ENCODE results near the gene ARSK.

The ARSK gene, protein sequence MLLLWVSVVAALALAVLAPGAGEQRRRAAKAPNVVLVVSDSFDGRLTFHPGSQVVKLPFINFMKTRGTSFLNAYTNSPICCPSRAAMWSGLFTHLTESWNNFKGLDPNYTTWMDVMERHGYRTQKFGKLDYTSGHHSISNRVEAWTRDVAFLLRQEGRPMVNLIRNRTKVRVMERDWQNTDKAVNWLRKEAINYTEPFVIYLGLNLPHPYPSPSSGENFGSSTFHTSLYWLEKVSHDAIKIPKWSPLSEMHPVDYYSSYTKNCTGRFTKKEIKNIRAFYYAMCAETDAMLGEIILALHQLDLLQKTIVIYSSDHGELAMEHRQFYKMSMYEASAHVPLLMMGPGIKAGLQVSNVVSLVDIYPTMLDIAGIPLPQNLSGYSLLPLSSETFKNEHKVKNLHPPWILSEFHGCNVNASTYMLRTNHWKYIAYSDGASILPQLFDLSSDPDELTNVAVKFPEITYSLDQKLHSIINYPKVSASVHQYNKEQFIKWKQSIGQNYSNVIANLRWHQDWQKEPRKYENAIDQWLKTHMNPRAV

DNA sequence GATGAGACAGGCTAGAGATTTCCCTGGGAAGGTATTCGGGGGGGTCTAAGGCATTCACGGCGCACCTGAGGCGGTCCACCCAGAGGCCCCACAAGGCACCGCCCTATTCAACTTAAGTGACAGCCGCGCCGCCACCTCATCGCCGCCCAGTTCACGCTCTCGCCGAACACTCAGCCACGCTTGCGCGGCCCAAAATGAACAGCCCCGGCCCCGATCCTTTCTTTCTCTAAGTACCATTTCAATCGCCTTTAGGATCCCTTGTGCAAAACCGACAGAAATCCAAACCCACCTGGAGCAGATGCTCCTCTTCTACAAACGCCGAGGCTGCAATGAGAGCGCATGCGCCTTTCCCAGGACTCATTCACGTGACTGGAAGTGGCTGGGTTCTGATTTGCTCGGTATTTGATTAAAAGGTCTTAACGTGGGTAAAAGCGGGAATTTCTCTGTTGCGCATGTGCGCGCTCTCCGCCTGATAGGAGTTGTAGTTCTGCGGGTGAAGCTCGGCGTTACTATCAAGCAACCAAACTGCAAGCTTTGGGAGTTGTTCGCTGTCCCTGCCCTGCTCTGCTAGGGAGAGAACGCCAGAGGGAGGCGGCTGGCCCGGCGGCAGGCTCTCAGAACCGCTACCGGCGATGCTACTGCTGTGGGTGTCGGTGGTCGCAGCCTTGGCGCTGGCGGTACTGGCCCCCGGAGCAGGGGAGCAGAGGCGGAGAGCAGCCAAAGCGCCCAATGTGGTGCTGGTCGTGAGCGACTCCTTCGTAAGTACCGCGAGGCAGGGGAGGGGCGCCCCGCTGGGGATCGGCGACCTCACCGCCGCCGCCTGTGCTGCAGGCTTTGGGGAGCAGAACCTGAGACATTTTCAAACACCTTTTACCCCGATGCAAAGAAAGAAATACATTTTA, at the start of gene ARSK, which contains the start of gene SKIC3:
Gene ARSK (plus strand): TSS at position 455 of the 902 bp plus-strand sequence. CDS start 178 bp downstream, at position 633.
Gene SKIC3 (minus strand): TSS at position 331 of the 902 bp plus-strand sequence. CDS start 7,827 bp downstream, outside the sequence.
- DNase-seq (ENCODE audit: low read depth), result peak; percentile 94

DNA sequence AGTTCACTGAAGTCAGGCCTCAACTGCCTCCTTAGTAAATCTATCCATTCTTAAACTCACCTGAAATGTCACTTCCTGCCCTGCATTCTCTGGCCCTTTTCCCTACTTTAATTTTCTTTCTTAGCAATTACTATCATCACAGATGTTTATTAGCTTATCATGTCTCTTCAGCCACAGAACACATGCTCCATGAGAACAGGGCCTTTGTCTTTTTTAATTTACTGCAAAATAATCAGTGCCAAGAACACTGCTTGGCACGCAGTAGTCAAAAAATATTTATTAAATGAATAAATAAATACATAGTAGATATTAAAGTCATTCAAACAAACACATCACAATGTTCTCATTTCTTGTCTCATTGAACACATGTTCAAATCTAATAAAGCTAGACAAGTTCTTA, 46.4 kb upstream of the ARSK start:
- no peak for DNase-seq (ENCODE audit: low read depth)

DNA sequence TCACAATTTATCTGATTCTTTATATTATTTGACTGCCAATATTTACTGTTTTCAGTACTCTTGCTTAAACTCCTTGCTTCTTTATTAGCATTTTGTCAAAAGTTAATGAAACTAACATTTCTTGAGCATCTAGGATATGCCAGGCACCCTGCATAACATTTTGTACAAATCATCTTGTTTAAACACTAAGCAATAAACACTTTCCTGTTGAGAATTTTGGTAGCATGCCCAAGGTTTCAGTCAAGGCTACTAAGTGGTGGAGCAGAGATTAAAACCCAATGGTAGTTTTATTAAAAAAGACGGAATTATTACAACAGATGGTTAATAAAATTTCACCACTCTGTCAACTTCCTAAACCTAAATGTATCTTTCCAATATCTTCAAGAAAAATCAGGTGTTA, 43.3 kb upstream of the ARSK start:
- no peak for DNase-seq (ENCODE audit: low read depth)

DNA sequence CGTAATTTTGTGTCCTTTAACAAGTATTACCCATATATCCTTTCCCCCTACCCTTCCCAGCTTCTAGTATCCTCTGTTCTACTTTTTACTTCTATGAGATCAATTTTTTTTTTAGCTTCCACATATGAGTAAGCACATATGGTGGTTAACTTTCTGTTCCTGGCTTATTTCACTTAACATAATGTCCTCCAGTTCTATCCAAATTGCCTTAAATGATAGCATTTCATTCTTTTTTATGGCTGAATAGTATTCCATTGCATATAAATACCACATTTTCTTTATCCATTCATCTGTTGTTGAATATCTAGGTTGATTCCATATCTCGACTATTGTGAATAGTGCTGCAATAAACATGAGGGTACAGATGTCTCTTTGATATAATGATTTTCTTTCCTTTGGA, 36.5 kb upstream of the ARSK start:
- DNase-seq (ENCODE audit: low read depth), result no peak

DNA sequence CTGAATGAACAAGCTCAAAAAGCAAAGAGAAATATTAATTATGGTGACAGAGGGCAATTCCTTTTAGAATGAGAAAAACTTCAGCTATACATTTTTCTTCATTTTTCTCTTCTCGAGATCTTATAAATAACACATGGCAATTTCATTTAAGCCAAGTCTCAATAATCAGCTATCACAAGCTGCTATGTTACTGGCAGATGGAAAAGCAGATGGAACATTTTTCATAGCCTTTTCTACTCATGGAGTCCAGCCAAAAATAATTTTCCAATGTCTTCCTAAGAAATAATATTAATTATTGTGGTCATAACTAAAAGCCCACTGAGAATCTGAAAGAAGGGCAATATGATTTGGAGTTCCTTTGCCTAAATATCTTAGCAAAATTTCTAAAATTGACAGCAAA, 35.8 kb upstream of the ARSK start:
- no peak for DNase-seq (ENCODE audit: low read depth)

DNA sequence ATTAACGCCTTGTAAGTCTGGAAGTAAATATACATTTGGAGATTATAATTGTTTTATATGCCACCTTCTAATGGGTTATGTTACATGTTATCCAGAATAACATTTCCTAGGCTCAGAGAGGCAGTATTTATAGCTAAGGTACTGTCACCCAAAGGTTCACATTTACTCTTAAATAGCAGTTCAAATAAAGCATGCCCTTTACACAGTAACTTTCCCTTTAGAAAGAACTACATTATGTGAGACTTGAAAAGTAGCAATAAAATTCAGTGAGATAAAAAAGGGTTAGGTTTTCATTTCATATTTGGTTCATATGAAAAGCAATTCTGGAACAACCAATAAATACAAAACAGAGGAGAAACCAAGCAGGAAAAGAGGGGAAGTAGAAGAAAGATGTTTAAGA, 35.2 kb upstream of the ARSK start:
- no peak for DNase-seq (ENCODE audit: low read depth)

DNA sequence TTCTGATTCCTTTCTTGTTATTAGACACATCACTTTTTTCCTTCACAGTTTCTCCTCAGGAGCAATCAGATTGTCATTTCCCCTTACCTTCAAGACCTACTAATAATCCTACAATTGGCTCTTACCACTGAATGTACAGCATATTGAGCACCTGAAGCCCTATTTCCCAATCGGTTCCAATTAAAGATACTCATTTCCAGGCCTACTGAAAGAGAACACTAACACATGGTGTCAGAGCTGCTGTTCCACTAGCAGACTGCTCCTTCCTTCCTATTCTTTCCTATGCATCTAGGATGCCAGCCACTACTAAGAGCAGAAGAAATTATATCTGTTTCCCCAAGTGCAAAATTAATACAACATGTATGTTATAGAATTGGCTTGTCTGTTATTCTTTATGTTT, 34.7 kb upstream of the ARSK start:
- DNase-seq (ENCODE audit: low read depth), result no peak

DNA sequence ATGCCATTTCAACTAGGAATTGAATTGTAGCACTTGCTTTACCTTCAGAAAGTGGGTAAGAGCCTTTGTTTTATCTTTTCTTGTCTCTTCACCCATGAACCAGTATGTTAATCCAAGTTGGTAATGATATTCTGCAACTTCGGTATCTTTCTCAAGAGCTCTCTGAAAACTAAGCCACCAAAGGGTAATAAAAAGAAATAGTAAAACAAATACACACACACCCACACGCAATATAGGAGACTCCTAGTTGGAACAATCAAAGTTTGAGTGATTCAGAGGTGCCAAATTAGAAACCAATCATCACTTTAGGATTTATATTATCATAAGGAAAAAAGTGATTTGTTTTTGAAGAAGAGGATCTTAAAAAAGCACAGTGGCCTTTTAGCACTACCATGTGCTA, 30.5 kb upstream of the ARSK start:
- no peak for DNase-seq (ENCODE audit: low read depth)

DNA sequence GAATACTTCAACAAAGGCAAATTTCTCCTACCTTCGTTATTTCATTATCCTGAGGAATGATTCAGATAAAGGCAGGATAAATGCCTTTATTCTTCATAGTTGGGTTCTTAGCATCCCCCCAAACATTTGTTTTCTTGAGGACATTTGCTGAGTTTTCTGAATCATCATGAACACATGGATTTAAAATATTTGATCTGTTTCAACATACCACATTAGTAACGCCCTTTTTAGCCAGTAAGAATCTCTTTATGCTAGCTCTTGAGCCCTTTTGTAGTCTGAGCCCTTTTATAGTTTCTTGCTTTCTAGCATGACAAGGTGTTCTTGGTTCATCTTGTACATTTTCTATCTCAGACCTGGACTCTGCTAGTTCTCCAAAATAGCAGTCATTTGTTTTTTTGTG, 28.0 kb upstream of the ARSK start:
- no peak for DNase-seq (ENCODE audit: low read depth)

DNA sequence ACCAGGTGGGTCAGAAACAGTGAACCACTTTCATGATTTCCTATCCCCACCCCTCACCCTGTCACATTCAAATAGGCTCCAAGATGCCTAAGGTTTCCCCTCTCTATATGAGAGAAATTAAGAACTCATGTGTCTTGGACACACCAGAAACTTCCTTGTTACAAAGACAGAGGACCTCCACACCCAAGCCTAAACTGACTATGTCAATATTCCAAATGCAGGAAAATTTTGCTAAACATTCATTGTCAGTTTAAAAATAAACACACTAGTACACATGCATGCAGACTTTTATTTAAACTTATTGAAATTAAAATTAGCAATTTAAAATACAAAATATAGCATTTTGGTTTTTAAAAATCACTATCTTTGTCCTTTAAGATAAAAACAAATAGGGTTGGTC, 26.3 kb upstream of the ARSK start:
- no peak for DNase-seq (ENCODE audit: low read depth)

DNA sequence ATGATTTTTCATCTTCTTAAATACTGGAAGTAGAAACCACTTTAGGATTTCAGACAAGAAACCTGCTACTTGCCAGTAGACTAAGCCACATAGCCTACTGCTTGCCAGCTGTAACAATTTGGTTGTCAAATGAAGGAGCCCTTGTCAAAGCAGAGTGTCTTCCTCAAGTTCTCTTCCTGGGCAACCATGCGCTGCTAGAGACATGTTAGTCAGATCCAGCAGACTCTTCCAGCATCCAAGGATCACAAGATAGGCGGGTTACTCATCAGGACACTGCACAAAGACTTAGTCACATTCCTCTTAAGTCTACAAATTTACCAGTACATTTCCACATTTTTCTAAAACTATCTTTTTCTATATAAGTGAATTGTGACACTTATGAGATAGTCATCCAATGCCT, 24.5 kb upstream of the ARSK start:
- no peak for DNase-seq (ENCODE audit: low read depth)

DNA sequence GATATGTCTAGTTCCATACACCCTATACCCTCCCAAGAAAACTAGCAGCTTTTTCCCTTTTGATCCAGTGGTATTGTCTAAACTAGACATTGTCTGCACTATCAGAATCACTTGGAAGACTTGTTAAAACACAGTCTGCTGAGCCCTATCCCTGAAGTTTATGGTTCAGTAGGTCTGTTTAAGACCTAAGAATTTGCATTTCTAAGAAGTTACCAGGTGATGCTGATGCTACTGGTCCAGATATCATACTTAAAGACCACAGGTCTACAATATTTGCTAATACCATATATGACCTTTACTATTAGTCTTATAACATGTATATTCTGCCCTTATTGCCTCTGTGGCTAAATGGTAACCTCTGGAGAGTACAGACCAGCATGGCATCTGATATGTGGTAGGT, 23.4 kb upstream of the ARSK start:
- DNase-seq (ENCODE audit: low read depth), result no peak

DNA sequence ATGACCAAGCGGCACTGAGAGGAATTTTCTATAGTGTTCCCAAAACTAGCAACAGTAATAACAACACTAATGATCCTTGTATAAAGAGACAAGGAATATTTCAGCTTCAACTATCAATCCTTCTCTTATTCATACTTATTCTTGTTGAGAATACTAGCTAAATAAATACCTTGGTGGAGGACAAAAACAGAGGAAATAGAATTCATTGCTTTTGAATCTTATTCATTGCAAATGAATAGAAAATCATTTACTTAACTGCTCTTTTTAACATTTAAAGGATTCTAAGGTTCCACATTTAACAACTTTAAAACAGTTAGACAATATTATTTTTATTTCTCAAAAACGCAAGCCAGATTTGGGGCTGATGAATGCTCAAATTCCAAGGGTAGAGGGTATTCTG, 22.5 kb upstream of the ARSK start:
- DNase-seq (ENCODE audit: low read depth), result no peak

DNA sequence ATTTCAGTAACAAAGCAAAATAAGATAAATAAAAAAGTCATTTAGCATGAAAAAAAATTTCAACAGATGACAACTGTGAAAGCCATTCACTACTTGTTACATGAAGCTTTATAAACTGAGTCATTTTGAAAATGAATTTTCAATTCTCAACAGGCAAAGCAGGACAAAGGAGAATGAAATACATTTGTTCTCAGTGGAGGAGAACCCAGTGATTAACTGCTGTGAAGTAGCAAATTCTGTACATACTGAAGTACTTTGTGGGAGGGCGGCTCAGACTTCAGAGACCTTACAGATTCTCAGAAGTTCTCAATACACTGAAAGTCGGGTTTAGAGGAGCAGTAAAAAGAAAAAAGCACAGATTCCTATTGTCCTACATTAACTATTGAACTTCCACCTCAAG, 21.8 kb upstream of the ARSK start:
- no peak for DNase-seq (ENCODE audit: low read depth)

DNA sequence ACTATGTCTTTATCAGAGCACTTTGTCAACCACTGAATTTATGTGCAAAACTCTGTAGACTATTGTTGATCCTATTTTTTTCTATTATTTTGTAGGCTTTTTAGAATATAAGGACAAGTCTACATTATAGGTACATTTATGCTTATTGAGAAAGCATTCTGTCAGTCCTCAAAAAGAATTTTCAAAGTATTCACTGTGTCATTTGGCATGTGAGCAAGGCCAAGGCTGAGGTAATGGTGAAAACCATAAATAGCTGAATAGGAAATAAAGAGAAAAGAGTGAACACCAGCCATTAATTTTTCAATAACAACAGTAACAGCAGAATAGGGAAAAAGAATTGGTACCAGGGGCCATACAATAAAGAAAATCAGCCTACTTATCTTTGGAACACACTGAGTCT, 21.1 kb upstream of the ARSK start:
- DNase-seq (ENCODE audit: low read depth), result no peak

DNA sequence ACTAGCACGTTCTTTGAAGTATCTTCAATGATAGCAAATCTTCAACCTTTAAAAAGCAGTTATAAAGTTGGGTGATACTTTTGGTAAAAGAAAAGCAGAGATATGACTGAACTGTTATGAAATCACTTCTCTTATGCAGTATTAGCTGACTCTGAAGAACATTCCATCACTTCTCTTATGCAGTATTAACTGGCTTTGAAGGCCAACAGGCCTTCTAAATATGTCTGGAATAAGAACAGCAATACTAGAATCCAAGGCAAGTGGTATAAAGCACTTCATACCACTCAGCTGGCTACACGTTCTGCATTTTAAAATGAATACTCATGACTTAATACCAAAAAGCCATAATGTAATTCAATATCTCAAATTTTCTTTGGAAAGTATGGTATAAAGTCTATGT, 17.4 kb upstream of the ARSK start:
- no peak for DNase-seq (ENCODE audit: low read depth)

DNA sequence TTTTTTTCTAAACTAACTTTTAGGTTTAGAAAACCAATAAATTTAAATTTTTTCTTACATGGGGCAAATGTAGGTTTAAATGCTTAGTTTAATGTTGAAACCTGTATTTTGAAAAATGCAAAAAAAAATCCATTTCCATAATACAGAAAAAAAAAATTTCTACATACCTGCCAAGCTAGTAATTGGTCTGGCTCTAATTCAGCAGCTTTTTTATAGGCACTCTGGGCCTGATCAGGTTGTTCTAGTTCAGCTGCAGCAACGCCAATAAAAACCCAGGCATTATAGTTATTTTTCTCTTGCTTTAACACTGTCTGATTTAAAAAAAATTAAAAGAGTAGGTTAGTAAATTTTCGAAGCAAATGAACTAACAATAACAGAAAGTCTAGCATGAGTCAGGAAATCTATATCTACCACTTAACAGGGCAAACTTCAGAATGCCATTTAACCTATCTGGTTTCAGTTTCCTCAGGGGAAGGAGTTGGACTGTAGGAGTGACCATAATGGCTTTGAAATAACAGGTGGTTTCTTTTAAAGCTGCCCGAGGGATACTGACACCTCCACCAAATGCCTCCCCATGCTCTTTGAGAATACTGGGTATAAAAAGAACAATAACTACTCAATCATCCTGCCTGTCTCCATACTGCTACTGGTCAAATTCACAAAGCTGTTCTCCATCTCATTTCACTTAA, 11.7 kb upstream of the ARSK start:
- DNase-seq (ENCODE audit: low read depth), result no peak

DNA sequence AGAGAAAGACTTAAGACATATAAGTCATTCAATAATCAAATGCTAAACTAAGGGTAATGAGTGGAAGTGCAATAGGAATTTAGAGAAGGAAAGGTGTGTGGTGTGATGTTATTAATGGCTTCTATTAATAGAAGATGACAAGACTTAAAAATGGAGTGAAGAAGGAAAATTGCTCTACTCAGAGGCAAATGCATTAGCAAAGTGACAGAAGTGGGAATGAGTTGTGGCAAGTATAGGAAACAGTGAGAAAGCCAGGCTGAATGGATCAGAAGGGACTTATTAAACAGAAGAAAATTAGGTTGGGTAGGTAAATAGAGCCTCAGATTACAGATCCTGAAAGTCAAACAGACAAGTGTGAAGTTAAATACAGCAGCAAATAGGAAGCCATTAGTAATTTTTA, 5.9 kb upstream of the ARSK start:
- DNase-seq (ENCODE audit: low read depth), result no peak

DNA sequence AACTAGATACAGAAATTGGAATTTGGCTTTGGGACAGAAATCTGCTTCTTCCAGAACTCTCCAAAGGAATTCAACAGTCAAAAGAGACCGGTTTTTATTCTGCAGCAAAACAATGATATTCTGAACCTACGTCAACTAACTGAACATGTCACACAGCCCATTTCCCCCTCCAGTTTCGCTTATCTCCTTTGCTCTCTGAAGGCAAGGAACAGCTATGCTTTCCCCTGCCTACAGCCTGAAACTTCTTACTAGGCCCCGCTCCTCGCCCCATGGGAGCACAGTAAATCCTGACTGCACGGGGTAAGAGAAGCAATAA, 612 bp upstream of the ARSK start:
- no peak for DNase-seq (ENCODE audit: low read depth)

DNA sequence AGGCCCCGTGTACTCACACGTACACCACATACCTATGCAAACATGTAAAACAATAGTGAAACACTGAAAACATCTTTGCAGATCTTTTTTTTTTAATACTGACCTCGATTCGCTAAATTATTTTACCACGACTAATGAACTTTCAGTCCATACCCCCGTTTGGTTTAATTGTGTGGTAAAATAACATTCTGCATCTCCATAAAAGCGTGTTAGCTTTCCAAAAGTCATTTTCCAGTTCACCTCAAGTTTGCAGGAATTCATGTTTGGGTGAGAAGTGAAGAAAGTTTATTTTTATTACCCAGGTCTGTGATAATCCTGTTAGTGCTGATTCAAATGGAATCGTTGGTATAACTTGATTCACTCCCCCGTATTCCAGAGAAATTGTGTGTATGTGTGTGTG, 652 bp downstream of the ARSK start:
- DNase-seq (ENCODE audit: low read depth), result no peak

DNA sequence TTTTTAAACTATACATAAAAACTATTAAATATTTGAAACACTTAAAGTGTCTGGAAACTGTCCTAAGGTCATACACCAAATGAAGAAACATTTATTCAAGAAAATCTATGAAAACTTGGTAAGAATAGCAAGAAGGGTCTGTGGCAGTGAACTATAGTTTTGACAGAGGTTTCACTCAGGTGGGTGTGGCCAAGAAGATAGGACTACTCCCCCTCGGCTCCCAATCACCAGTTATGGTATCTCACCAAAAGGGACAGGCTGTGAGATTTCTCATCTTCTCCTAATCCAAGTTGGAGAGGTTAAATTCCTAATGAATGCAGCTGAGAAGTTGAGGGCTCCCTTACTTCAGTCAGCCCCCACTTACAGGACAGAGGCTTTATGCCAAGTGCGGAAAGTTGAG, 2.9 kb downstream of the ARSK start:
- no peak for DNase-seq (ENCODE audit: low read depth)

DNA sequence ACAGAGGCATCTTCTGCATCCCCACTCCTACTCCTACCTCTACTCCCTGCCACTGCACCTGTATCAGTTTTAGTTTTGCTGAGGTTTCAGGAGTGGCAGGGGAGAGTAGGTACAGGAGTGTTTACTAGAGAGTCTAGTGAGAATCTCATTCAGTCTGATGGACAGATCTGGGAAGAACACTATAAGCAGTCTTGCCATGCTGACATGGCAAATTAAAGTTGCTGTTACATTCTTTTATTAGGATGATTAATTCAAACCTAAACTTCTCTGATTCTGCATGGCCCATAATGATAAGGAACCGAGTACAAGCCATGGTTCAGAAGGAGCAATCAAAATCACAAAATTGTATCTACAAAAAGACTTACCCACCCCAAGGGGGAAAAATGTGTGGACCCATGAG, 7.4 kb downstream of the ARSK start:
- DNase-seq (ENCODE audit: low read depth), result no peak

DNA sequence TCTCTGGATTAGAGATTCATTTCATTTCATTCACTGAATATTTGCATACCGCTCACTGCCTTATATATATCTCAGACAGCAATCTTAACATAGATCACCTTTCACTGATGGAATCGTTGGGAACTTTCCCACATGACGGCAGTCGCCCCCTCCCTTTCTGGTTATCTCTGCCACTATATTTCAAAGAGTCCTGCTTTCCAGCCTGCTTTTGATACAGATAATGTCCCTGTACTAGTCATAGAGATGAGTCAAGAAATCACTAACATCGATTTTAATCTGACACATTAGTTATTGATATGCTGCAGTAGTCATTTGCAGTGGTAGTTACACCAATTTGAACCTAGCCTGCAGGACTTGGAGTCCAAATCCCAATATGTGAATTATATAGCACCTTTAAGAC, 8.5 kb downstream of the ARSK start:
- no peak for DNase-seq (ENCODE audit: low read depth)

All from CMK (cell line).